HepG2 (cell line): Measurements from ENCODE around the gene EEF1AKMT4. TPM values are rescaled to one million over a fixed set of nuclear protein-coding genes. Genes with fewer than 3 reads are reported as not detected.
A peak's percentile ranks its signal among the peaks of the same experiment; 100 is the strongest.

ENCODE experiments used
- FOXO1 ChIP-seq: sonication (generic); formaldehyde crosslinking; IDR thresholded peaks from 2 replicates; pipeline ENCODE4 v1.4.0; 2020; ENCODE audit warnings: missing genetic modification reagents
- RBAK ChIP-seq: sonication (generic); formaldehyde crosslinking; IDR thresholded peaks from 2 replicates; pipeline ENCODE4 v1.5.1; 2020; ENCODE audit warnings: mild to moderate bottlenecking, missing genetic modification reagents
- SP140L ChIP-seq: sonication (generic); formaldehyde crosslinking; IDR thresholded peaks from 2 replicates; pipeline ENCODE4 v1.4.0; 2020; ENCODE audit warnings: missing genetic modification reagents, borderline replicate concordance
- ZNF317 ChIP-seq: sonication (generic); formaldehyde crosslinking; IDR thresholded peaks from 2 replicates; pipeline ENCODE4 v1.5.0; 2020; ENCODE audit warnings: mild to moderate bottlenecking, missing genetic modification reagents
- ZNF512B ChIP-seq: sonication (generic); formaldehyde crosslinking; IDR thresholded peaks from 2 replicates; pipeline ENCODE4 v1.5.1; 2020; ENCODE audit warnings: missing genetic modification reagents, mild to moderate bottlenecking, borderline replicate concordance
- ZNF567 ChIP-seq: sonication (generic); formaldehyde crosslinking; IDR thresholded peaks from 2 replicates; pipeline ENCODE4 v1.8.1; 2023; ENCODE audit warnings: mild to moderate bottlenecking, missing genetic modification reagents, borderline replicate concordance
- ZNF850 ChIP-seq: sonication (generic); formaldehyde crosslinking; conservative IDR thresholded peaks from 2 replicates; pipeline ENCODE4 v1.9.0; 2021; ENCODE audit warnings: mild to moderate bottlenecking, missing genetic modification reagents
- polyA plus RNA-seq, 8 experiments: library from polyadenylated mRNA; depleted of rRNA in 3 of 8; stranded (reverse) in 7 of 8; unstranded in 1 of 8; fragments of >200 nt; fragmentation: Illumina TruSeq in 4 of 8; extraction: Trizol in 4 of 8; gene quantifications; 2 replicates each; pipeline versions ENCODE4 v1.2.1 to v1.2.3, GENCODE V29; 2011 to 2016; ENCODE audit warnings: low read depth in 4 of 8, missing spikeins in 1 of 8, mixed read lengths in 1 of 8; ENCODE audit not compliant: insufficient read depth in 1 of 8
- total RNA-seq, 5 experiments: library from RNA; depleted of rRNA; stranded (reverse); fragments of >200 nt; fragmentation: Illumina TruSeq; extraction: Trizol; gene quantifications; 2 replicates each; pipeline ENCODE4 v1.2.3, GENCODE V29; 2016; ENCODE audit warnings: low read depth in 1 of 5
- TF ChIP-seq, protein P1 (sequence below): IDR thresholded peaks from 2 replicates; pipeline ENCODE4 v1.6.1; 2016; ENCODE audit warnings: mild to moderate bottlenecking
- TF ChIP-seq, protein P2 (sequence below): sonication (generic); formaldehyde crosslinking; IDR thresholded peaks from 2 replicates; pipeline ENCODE4 v1.4.0; 2020; ENCODE audit warnings: mild to moderate bottlenecking, missing genetic modification reagents, borderline replicate concordance

Gene EEF1AKMT4
- total and polyA plus RNA-seq, 2 of the 13 experiments (the other 11 are each of a cell fraction or from before 2014, with no cell fraction given), result 13.1 to 15.8 TPM

GRCh38 chr3:184241447-184242296, 7.8 kb upstream of the EEF1AKMT4 start (continued):
- TF ChIP-seq ZNF512B (CRISPR knock-in tag), result 0 out of 2 replicates have a peak, but pooled peaks have one; percentile 49
- peak; percentile 87 for TF ChIP-seq FOXO1 (CRISPR knock-in tag)
- TF ChIP-seq, protein P1, sequence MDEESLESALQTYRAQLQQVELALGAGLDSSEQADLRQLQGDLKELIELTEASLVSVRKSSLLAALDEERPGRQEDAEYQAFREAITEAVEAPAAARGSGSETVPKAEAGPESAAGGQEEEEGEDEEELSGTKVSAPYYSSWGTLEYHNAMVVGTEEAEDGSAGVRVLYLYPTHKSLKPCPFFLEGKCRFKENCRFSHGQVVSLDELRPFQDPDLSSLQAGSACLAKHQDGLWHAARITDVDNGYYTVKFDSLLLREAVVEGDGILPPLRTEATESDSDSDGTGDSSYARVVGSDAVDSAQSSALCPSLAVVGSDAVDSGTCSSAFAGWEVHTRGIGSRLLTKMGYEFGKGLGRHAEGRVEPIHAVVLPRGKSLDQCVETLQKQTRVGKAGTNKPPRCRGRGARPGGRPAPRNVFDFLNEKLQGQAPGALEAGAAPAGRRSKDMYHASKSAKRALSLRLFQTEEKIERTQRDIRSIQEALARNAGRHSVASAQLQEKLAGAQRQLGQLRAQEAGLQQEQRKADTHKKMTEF (CRISPR knock-in tag), result peak; percentile 95
- TF ChIP-seq ZNF567 (CRISPR knock-in tag), result peak; percentile 90; the same call in 1 of the 2 replicates
- no peak for TF ChIP-seq SP140L (CRISPR knock-in tag)
- TF ChIP-seq, protein P2, sequence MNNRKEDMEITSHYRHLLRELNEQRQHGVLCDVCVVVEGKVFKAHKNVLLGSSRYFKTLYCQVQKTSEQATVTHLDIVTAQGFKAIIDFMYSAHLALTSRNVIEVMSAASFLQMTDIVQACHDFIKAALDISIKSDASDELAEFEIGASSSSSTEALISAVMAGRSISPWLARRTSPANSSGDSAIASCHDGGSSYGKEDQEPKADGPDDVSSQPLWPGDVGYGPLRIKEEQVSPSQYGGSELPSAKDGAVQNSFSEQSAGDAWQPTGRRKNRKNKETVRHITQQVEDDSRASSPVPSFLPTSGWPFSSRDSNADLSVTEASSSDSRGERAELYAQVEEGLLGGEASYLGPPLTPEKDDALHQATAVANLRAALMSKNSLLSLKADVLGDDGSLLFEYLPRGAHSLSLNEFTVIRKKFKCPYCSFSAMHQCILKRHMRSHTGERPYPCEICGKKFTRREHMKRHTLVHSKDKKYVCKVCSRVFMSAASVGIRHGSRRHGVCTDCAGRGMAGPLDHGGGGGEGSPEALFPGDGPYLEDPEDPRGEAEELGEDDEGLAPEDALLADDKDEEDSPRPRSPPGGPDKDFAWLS (CRISPR knock-in tag), result peak; percentile 95
- TF ChIP-seq ZNF317, result no peak
- peak; percentile 92 for TF ChIP-seq RBAK (CRISPR knock-in tag)
- no peak for TF ChIP-seq ZNF850 (CRISPR knock-in tag)
